GM15510 (cell line): Measurements from ENCODE around the gene PLCB4.

Source experiments
- POLR2A ChIP-seq: IDR thresholded peaks from 3 replicates; pipeline ENCODE4 v1.6.1; 2011; ENCODE audit warnings: borderline replicate concordance; ENCODE audit not compliant: insufficient read length; ENCODE audit errors: extremely low read depth

Gene PLCB4

GRCh38 chr20:9475456-9475855, 406.6 kb downstream of the PLCB4 start:
- TF ChIP-seq POLR2A: no peak

- TF ChIP-seq POLR2A: no peak
Measured at GRCh38 chr20:9476174-9476573, 407.3 kb downstream of the PLCB4 start.

- TF ChIP-seq POLR2A: no peak
Measured at GRCh38 chr20:9476637-9477036, 407.8 kb downstream of the PLCB4 start.

GRCh38 chr20:9478771-9479170, 409.9 kb downstream of the PLCB4 start:
- TF ChIP-seq POLR2A: no peak

GRCh38 chr20:9480066-9480465, 411.2 kb downstream of the PLCB4 start:
- no peak for TF ChIP-seq POLR2A

DNA sequence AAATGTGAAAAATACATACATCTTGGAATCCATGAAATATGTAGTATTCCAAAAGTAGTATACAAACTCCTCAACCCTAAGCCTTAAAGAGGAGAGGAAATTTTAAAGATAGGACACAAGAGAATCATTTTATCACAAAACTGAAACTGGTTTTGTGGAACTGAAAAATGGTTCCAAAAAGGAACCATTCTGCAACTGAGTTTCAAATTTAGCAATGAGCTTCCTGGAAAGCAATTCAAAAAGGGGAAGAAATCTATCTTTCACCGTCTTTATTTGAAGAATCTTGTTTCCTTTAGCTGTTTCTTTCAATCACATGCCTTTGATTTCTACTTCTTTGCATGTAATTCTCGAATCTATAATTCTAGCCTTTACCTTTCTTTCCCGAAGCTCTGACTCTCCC, 413.3 kb downstream of the PLCB4 start:
- no peak for TF ChIP-seq POLR2A

GRCh38 chr20:9483131-9483530, 414.2 kb downstream of the PLCB4 start:
- TF ChIP-seq POLR2A: no peak

GRCh38 chr20:9485614-9486340, 416.9 kb downstream of the PLCB4 start:
- TF ChIP-seq POLR2A: no peak

- no peak for TF ChIP-seq POLR2A
Measured at GRCh38 chr20:9487231-9487630, 418.3 kb downstream of the PLCB4 start.

- TF ChIP-seq POLR2A: no peak
Measured at GRCh38 chr20:9488063-9488462, 419.2 kb downstream of the PLCB4 start.

GRCh38 chr20:9490161-9490560, 421.3 kb downstream of the PLCB4 start:
- TF ChIP-seq POLR2A: no peak

DNA sequence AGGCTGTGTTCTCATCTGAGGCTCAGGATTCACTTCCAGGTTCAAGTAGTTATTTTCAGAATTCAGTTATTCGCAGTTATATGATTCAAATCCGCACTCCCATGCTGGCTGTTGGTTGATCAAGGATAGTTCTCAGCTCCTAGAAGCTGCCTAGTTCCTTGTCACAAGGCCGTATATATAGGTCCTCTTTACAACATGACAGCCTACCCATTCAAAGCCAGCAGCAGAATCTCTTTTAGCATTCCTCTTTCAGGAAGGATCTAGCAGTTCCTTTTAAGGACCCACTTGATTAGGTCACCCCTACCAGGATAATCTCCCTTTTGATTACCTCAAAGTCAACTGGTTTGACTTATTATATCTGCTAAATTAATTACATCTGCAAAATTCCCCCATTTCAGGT, 421.7 kb downstream of the PLCB4 start:
- TF ChIP-seq POLR2A: no peak

DNA sequence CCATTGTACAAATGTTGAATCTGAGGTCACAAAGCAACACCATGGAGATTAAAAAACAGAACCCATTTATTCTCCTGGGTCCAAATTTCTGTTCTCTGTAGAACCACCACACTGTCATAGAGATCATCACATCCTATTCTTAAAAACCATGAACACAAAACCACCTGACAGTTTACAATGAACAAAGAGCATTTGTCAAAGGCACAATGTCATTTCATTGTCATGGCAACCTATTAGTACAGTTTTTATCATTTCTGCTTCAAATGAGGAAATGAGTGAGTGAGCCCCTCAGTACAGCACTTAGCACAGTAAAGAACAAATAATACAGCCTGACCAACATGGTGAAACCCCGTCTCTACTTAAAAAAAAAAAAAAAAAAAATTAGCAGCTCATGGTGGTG, 422.4 kb downstream of the PLCB4 start:
- no peak for TF ChIP-seq POLR2A

DNA sequence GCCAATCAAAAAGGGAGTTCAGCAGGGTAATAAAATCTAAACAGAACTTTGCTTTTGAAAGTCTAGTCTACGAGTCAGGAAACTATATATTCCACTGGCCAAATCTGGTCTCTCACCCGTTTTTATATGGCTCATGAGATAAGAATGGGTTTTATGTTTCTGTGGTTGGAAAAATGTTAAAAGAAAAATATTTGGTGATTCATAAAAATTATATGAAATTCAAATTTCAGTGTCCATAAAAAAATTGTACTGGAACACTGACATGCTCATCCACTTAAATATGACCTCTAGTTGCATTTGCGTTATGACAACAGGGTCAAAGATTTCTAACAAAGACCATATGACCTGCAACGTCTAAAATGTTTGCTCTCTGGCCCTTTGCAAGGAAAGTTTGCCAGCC, 423.2 kb downstream of the PLCB4 start:
- TF ChIP-seq POLR2A: no peak

DNA sequence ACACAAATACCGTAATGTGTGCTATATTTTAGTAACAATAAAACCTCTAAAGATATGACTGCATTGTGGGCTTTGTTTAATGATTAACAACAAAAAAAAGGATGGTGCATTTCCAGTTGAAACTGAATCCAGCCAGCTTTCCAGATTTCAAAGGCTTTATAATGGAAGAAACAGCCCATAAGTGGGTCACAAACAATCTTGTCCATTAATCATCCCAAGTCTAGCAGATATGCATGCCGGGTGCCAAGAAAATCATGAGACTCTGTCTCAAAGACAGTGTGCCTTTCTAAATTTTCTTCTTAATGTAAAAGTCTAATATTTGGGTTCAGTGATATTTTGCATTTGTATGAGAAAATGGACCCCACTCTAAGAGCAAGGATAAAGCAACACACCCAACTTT, 424.9 kb downstream of the PLCB4 start:
- TF ChIP-seq POLR2A: no peak

- TF ChIP-seq POLR2A: no peak
Measured at GRCh38 chr20:9495701-9496100, 426.8 kb downstream of the PLCB4 start.

- TF ChIP-seq POLR2A: no peak
Measured at GRCh38 chr20:9496155-9496554, 427.3 kb downstream of the PLCB4 start.
